ENCODE results near the gene STAT4.

STAT4 gene

GRCh38 chr2:191128172-191128910 lies 22.5 kb downstream of the STAT4 start:
- no peaks in the 10 kb centered on the region for H3K4me1 ChIP-seq (ENCODE audit: control insufficient read depth, insufficient read depth, low read length)
- no peak overlapping the region for H3K9ac ChIP-seq (ENCODE audit: low read depth, low read length)
- no peak overlapping the region for H3K4me3 ChIP-seq (ENCODE audit: low read depth, low read length)
- H3K9me3 ChIP-seq (ENCODE audit: control insufficient read depth, insufficient read depth, low read length), result no peaks in the 10 kb centered on the region
- no peaks in the 10 kb centered on the region for H3K36me3 ChIP-seq (ENCODE audit: control insufficient read depth, insufficient read depth, low read length)
- H3K27me3 ChIP-seq (ENCODE audit: control insufficient read depth, insufficient read depth, low read length), result no peaks in the 10 kb centered on the region

GRCh38 chr2:191127235-191127634 lies 23.6 kb downstream of the STAT4 start:
- H3K27me3 ChIP-seq (ENCODE audit: control insufficient read depth, insufficient read depth, low read length), result no peaks in the 10 kb centered on the region
- no peak overlapping the region for H3K9ac ChIP-seq (ENCODE audit: low read depth, low read length)
- no peaks in the 10 kb centered on the region for H3K4me1 ChIP-seq (ENCODE audit: control insufficient read depth, insufficient read depth, low read length)
- H3K4me3 ChIP-seq (ENCODE audit: low read depth, low read length), result no peak overlapping the region
- no peaks in the 10 kb centered on the region for H3K36me3 ChIP-seq (ENCODE audit: control insufficient read depth, insufficient read depth, low read length)
- no peaks in the 10 kb centered on the region for H3K9me3 ChIP-seq (ENCODE audit: control insufficient read depth, insufficient read depth, low read length)

- no peaks in the 10 kb centered on the region for H3K36me3 ChIP-seq (ENCODE audit: control insufficient read depth, insufficient read depth, low read length)
- no peak overlapping the region for H3K9ac ChIP-seq (ENCODE audit: low read depth, low read length)
- no peaks in the 10 kb centered on the region for H3K27me3 ChIP-seq (ENCODE audit: control insufficient read depth, insufficient read depth, low read length)
- no peak overlapping the region for H3K4me3 ChIP-seq (ENCODE audit: low read depth, low read length)
- no peaks in the 10 kb centered on the region for H3K4me1 ChIP-seq (ENCODE audit: control insufficient read depth, insufficient read depth, low read length)
- no peaks in the 10 kb centered on the region for H3K9me3 ChIP-seq (ENCODE audit: control insufficient read depth, insufficient read depth, low read length)
Observed at GRCh38 chr2:191126386-191127085, 24.3 kb downstream of the STAT4 start.

- Histone ChIP-seq H3K9me3 (ENCODE audit: control insufficient read depth, insufficient read depth, low read length) (no peaks in the 10 kb centered on the region), H3K27me3 (ENCODE audit: control insufficient read depth, insufficient read depth, low read length) (no peaks in the 10 kb centered on the region), H3K4me1 (ENCODE audit: control insufficient read depth, insufficient read depth, low read length) (no peaks in the 10 kb centered on the region), H3K9ac (ENCODE audit: low read depth, low read length) (no peak overlapping the region), H3K4me3 (ENCODE audit: low read depth, low read length) (no peak overlapping the region), H3K36me3 (ENCODE audit: control insufficient read depth, insufficient read depth, low read length) (no peaks in the 10 kb centered on the region)
Observed at GRCh38 chr2:191125646-191126045, 25.1 kb downstream of the STAT4 start.

GRCh38 chr2:191122638-191123294 lies 28.0 kb downstream of the STAT4 start:
- no peaks in the 10 kb centered on the region for H3K9me3 ChIP-seq (ENCODE audit: control insufficient read depth, insufficient read depth, low read length)
- no peaks in the 10 kb centered on the region for H3K4me1 ChIP-seq (ENCODE audit: control insufficient read depth, insufficient read depth, low read length)
- H3K9ac ChIP-seq (ENCODE audit: low read depth, low read length), result no peak overlapping the region
- H3K27me3 ChIP-seq (ENCODE audit: control insufficient read depth, insufficient read depth, low read length), result no peaks in the 10 kb centered on the region
- no peak overlapping the region for H3K4me3 ChIP-seq (ENCODE audit: low read depth, low read length)
- no peaks in the 10 kb centered on the region for H3K36me3 ChIP-seq (ENCODE audit: control insufficient read depth, insufficient read depth, low read length)

GRCh38 chr2:191117341-191117740 lies 33.5 kb downstream of the STAT4 start:
- Histone ChIP-seq H3K4me1 (ENCODE audit: control insufficient read depth, insufficient read depth, low read length) (no peaks in the 10 kb centered on the region), H3K9me3 (ENCODE audit: control insufficient read depth, insufficient read depth, low read length) (no peaks in the 10 kb centered on the region), H3K36me3 (ENCODE audit: control insufficient read depth, insufficient read depth, low read length) (no peaks in the 10 kb centered on the region), H3K27me3 (ENCODE audit: control insufficient read depth, insufficient read depth, low read length) (no peaks in the 10 kb centered on the region), H3K9ac (ENCODE audit: low read depth, low read length) (no peak overlapping the region), H3K4me3 (ENCODE audit: low read depth, low read length) (no peak overlapping the region)

GRCh38 chr2:191115804-191116203 lies 35.0 kb downstream of the STAT4 start:
- H3K9ac ChIP-seq (ENCODE audit: low read depth, low read length), result no peak overlapping the region
- H3K4me3 ChIP-seq (ENCODE audit: low read depth, low read length), result no peak overlapping the region

GRCh38 chr2:191115391-191115790 lies 35.4 kb downstream of the STAT4 start:
- Histone ChIP-seq H3K4me3 (ENCODE audit: low read depth, low read length) (no peak overlapping the region), H3K9me3 (ENCODE audit: control insufficient read depth, insufficient read depth, low read length) (no peaks in the 10 kb centered on the region), H3K36me3 (ENCODE audit: control insufficient read depth, insufficient read depth, low read length) (no peaks in the 10 kb centered on the region)

More at GRCh38 chr2:191115804-191116203, 35.0 kb downstream of the STAT4 start:
- no peaks in the 10 kb centered on the region for H3K9me3 ChIP-seq (ENCODE audit: control insufficient read depth, insufficient read depth, low read length)
- no peaks in the 10 kb centered on the region for H3K4me1 ChIP-seq (ENCODE audit: control insufficient read depth, insufficient read depth, low read length)
- H3K27me3 ChIP-seq (ENCODE audit: control insufficient read depth, insufficient read depth, low read length), result no peaks in the 10 kb centered on the region
- no peaks in the 10 kb centered on the region for H3K36me3 ChIP-seq (ENCODE audit: control insufficient read depth, insufficient read depth, low read length)

GRCh38 chr2:191114403-191114886 lies 36.3 kb downstream of the STAT4 start:
- H3K36me3 ChIP-seq (ENCODE audit: control insufficient read depth, insufficient read depth, low read length), result no peaks in the 10 kb centered on the region
- H3K27me3 ChIP-seq (ENCODE audit: control insufficient read depth, insufficient read depth, low read length), result no peaks in the 10 kb centered on the region
- H3K4me1 ChIP-seq (ENCODE audit: control insufficient read depth, insufficient read depth, low read length), result no peaks in the 10 kb centered on the region
- H3K9ac ChIP-seq (ENCODE audit: low read depth, low read length), result no peak overlapping the region
- H3K9me3 ChIP-seq (ENCODE audit: control insufficient read depth, insufficient read depth, low read length), result no peaks in the 10 kb centered on the region
- H3K4me3 ChIP-seq (ENCODE audit: low read depth, low read length), result no peak overlapping the region

More at GRCh38 chr2:191115391-191115790, 35.4 kb downstream of the STAT4 start:
- H3K27me3 ChIP-seq (ENCODE audit: control insufficient read depth, insufficient read depth, low read length), result no peaks in the 10 kb centered on the region
- no peaks in the 10 kb centered on the region for H3K4me1 ChIP-seq (ENCODE audit: control insufficient read depth, insufficient read depth, low read length)
- H3K9ac ChIP-seq (ENCODE audit: low read depth, low read length), result no peak overlapping the region

GRCh38 chr2:191113761-191114160 lies 37.0 kb downstream of the STAT4 start:
- Histone ChIP-seq H3K9ac (ENCODE audit: low read depth, low read length) (no peak overlapping the region), H3K9me3 (ENCODE audit: control insufficient read depth, insufficient read depth, low read length) (no peaks in the 10 kb centered on the region), H3K4me1 (ENCODE audit: control insufficient read depth, insufficient read depth, low read length) (no peaks in the 10 kb centered on the region), H3K36me3 (ENCODE audit: control insufficient read depth, insufficient read depth, low read length) (no peaks in the 10 kb centered on the region), H3K27me3 (ENCODE audit: control insufficient read depth, insufficient read depth, low read length) (no peaks in the 10 kb centered on the region), H3K4me3 (ENCODE audit: low read depth, low read length) (no peak overlapping the region)

GRCh38 chr2:191112448-191112901 lies 38.3 kb downstream of the STAT4 start:
- Histone ChIP-seq H3K9me3 (ENCODE audit: control insufficient read depth, insufficient read depth, low read length) (no peaks in the 10 kb centered on the region), H3K27me3 (ENCODE audit: control insufficient read depth, insufficient read depth, low read length) (no peaks in the 10 kb centered on the region), H3K4me3 (ENCODE audit: low read depth, low read length) (no peak overlapping the region)

More at GRCh38 chr2:191112448-191112901, 38.3 kb downstream of the STAT4 start:
- no peaks in the 10 kb centered on the region for H3K4me1 ChIP-seq (ENCODE audit: control insufficient read depth, insufficient read depth, low read length)
- no peak overlapping the region for H3K9ac ChIP-seq (ENCODE audit: low read depth, low read length)
- no peaks in the 10 kb centered on the region for H3K36me3 ChIP-seq (ENCODE audit: control insufficient read depth, insufficient read depth, low read length)

All from iPS-15b (cell line).